ENCODE data around the gene SCNN1A. TPM values are rescaled to one million over a fixed set of nuclear protein-coding genes. Genes with fewer than 3 reads are reported as not detected.

SCNN1A gene
- total and polyA plus RNA-seq, 2 of the 13 experiments (the other 11 are each of a cell fraction or from before 2014, with no cell fraction given): 1.5 to 14.6 TPM

- TF ChIP-seq SNAPC4 (CRISPR knock-in tag; IDR thresholded peaks at IDR 0.05) (no peak), HMGXB3 (CRISPR knock-in tag; IDR thresholded peaks at IDR 0.05; ENCODE audit: borderline replicate concordance) (no peak), MXD4 (CRISPR knock-in tag; IDR thresholded peaks at IDR 0.05) (0 out of 2 replicates have a peak, but pooled peaks have one; percentile 20), ZNF761 (CRISPR knock-in tag; conservative IDR thresholded peaks at IDR 0.05) (no peak), ZNF816 (CRISPR knock-in tag; IDR thresholded peaks at IDR 0.05; ENCODE audit: borderline replicate concordance) (peak; percentile 74; the same call in 1 of the 2 replicates), KDM1A (CRISPR knock-in tag; IDR thresholded peaks at IDR 0.05) (no peak), ZNF570 (CRISPR knock-in tag; IDR thresholded peaks at IDR 0.05; ENCODE audit: borderline replicate concordance) (no peak), SNAPC2 (CRISPR knock-in tag; IDR thresholded peaks at IDR 0.05) (no peak), ZNF770 (CRISPR knock-in tag; IDR thresholded peaks at IDR 0.05) (no peak), ZNF275 (CRISPR knock-in tag; IDR thresholded peaks at IDR 0.05; ENCODE audit: borderline replicate concordance) (no peak), ATF6 (CRISPR knock-in tag; conservative IDR thresholded peaks at IDR 0.05) (no peak), SRSF1 (optimal IDR thresholded peaks at IDR 0.05; ENCODE audit: low read depth, low read length) (no peak), ZNF253 (CRISPR knock-in tag; IDR thresholded peaks at IDR 0.05; ENCODE audit: borderline replicate concordance) (no peak), NFRKB (IDR thresholded peaks at IDR 0.05) (no peak)
These were observed 39.8 kb downstream of the SCNN1A start (continued) for GRCh38 chr12:6335451-6336078.

Measured in HepG2 (cell line).